Caki2 (cell line): ENCODE data around the gene CENPO. TPM values are rescaled to one million over a fixed set of nuclear protein-coding genes. Genes with fewer than 3 reads are reported as not detected.

Experiments used
- DNase-seq: peaks from one replicate; pipeline ENCODE4 v3.0.0-alpha.2; 2015; ENCODE audit warnings: low read depth
- in situ Hi-C: cut with HindIII; loops from 2 replicates; pipeline ENCODE4 v1.10.0; 2016; ENCODE audit warnings: low sequenced_read_pairs, low pct_unique_long_range_greater_than_20kb, mixed read lengths
- total RNA-seq: library from RNA; depleted of rRNA; stranded (reverse); fragments of >200 nt; shearing (Covaris generic); gene quantifications from 2 replicates; pipeline ENCODE4 v1.2.3, GENCODE V29; 2014; ENCODE audit warnings: low replicate concordance

The CENPO gene
- total RNA-seq, 1 experiment from 2014 or later = 45.1 TPM

GRCh38 chr2:24819442-24820174, 26.4 kb downstream of the CENPO start:
- in situ Hi-C loops = no loop called here
- DNase-seq = no peak

DNA sequence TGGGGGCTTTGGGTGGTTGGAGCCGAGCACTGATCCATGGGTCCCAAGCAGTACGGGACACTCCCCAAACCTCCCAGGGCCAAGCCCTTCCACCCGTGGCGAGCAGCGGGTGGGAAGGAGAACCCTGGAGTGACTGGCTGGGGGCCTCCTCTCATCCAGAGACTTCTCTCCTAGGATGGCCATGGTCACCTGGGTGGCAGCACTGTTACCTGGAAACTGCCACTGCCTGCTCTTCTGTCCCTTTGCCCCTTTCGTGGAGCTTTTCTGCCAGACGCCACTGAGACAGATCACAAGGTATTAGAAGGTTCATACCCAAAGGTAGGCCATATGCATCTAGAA, 26.9 kb downstream of the CENPO start:
- DNase-seq = no peak
- in situ Hi-C loops = no loop called here

DNA sequence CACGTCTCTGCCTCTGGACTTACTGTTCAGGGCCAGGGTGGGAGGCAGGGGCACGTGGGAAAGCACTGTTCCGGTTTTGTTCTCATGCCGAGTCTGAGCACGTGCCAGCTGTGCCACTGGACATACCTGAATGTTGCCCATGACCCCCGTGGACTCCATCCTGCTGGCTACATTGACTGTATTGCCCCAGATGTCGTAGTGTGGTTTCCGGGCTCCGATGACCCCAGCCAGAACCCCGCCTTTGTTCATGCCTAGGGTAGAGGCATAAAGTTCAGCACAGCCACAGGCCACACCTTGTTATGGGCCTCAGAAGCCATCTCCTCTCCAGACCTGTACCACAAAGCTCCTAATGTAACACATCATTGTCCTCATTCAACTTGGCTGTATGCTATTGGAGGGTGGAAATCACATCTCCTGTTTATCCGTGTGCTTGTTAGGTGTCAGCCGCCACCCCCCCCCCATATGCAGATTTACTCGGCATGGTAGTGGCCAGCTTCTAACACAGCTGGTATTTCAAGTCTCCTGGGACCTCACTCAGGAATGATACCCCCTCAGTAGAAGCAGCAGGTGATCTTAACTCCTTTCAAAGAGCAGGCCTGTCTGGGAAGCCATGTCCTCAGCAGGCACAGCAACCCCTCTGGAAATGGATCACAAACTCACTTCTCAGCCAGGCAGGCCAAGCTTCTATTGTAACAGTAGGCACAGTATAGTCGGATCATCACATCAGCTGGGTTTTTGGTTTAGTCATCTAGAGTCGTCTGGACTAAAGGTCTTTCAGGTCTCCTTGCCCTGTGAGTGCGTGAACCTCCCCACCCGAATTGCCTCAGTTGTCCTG, 27.6 kb downstream of the CENPO start:
- in situ Hi-C loops = no loop called here
- DNase-seq = no peak

GRCh38 chr2:24821433-24821891, 28.2 kb downstream of the CENPO start:
- no peak for DNase-seq
- in situ Hi-C loops = no loop called here

GRCh38 chr2:24822049-24822706, 29.0 kb downstream of the CENPO start:
- in situ Hi-C loops = no loop called here
- no peak for DNase-seq

DNA sequence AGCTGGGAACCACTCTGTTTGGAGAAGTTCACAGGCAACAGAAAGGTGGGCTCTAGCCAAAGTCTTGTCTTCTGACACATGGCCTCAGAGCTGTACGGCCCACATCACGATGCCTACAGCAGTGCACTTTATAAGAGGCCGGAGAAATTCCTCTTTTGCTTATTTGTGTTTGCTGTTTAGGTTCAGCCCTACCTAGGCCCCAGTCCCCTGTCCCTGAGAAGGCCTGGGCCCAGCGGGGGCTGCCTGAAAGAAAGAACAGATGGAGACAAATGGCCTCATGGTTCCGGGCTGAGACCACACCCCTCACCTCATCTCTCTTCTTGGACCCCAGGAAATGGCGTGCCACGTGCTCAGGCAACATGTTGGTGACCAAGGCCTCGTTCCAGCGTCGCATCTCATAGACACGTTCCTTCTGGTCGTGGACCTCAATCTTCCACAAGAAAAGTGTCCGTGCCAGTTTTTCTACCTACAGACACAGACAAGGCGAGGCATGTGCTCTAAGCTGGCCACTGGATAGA, 30.9 kb downstream of the CENPO start:
- in situ Hi-C loops = no loop called here

DNA sequence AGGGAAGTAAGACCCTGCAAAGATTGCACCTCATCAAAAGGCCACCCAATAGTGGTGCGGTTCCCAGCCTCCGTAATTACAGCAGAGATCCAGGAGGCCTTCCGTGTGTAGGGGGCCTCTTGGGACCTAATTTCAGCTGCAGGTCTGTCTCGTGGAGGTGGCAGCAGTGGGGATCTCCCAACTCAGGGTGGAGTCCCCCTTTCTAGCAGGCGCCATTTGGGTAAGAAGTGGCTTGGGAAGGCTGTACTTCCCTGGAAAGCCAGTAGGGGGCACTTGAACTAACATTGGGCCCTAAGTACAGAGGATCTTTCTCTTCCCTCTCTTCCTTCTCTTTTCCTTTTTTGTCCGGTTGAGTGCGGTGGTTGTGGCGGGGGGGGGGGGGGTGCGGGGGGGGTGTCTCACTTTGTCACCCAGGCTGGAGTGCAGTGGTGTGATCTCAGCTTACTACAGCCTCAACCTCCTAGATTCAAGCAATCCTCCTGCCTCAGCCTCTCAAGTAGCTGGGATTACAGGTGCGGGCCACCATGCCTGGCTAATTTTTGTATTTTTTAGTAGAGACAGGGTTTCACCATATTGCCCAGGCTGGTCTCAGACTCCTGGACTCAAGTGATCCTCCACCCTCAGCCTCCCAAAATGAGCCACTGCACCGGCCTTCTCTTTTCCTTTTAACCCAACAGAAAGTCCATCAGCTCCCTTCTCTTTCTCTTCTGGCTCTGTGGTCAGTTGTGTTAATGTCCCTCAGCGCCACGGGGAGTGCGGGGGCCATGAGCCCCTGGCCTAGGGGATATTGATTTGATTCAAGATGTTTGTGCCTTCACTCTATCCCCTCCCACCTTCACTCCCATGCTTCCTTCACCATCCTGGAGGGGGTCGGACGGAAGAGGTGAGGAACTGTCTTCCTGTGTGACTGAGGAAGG, 32.0 kb downstream of the CENPO start:
- in situ Hi-C loops = no loop called here
- DNase-seq = no peak

More for the DNA sequence above, 30.9 kb downstream of the CENPO start:
- DNase-seq = no peak

DNA sequence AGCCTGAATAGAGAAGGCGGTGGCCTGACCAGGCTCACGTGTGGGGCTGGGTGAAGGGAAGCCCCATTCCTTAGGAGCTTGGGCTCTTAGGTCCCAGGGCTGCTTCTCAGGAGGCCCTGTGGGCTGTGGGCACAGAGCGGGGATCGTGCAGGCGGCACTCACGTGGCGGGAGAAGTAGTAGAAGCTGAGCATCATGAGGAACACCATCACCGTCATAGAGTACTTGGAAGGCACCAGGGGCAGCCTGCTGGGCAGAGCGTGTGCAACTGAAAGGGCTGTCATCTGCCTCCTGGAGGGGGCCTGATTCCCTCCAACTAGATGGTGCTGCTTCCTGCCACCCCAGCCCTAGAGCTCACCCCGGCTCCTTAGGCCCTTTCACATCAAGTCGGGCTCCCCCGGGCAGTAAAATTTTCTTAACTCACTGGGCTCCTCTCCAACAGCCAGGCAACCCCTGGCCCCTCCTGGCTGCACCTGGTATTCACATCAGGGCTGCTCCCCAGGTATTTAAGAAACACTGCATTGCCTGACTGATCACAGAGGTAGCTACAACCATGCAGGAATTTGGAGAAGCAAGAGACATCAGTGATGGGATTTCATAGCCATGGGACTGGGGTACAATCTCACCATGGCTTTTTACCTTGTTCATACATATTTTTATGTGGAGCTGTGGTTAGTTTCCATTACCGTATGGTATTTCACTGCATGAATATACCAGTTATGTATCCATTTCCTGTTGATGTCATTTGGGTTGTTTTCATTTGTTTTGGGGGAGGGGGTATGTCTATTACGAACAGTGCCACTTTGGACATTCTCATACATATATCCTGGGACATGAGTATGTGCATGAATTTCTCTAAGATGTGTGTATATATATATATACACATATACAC, 32.9 kb downstream of the CENPO start:
- in situ Hi-C loops = no loop called here
- DNase-seq = no peak

- in situ Hi-C loops = no loop called here
- no peak for DNase-seq
Measured at GRCh38 chr2:24826773-24827145, 33.5 kb downstream of the CENPO start.

DNA sequence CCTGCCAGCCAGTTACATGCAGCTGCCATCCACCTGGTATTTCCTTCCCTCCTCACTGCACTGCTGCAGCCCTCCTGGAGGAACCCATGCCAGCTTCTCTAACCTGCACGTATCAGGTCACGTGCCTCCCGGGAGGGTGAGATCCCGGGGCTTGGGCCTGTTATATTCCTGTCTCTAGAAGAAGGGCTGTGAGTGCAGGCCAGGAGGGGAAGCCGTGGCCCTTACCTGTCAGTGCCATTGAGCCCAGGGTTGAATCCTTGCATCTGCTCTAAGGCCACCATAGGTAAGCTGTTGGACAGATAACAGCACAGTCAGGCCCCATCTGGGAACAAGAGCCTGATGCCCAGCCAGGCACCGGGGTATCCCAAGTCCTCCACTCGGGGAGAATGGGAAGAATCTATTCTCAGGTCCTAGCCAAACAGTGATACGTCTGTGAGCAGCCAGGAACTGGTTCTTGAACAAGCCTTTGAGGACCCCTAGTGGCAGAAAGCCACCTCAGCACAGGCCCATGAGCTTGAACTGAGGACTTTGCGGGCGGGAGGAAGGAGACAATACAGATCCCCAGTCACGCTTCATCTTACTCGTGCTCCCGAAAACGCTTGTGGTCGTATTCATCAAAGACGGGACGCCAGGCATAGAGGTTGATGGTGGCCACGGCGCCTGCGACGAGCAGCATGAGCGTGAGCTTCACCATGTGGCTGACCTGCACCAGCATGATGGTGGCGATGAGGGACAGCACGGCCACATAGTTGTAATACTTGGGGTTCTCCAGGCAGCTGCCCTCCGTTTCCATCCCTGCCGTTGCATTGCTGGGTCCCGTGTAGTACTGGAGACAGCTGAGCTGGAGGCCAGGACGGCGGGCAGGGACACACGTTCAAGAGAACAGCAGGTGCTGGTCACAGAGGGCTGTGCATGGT, 34.4 kb downstream of the CENPO start:
- in situ Hi-C loops = no loop called here
- peak; percentile 75 for DNase-seq

- DNase-seq = no peak
- in situ Hi-C loops = no loop called here
Measured at GRCh38 chr2:24828238-24828996, 35.2 kb downstream of the CENPO start.

DNA sequence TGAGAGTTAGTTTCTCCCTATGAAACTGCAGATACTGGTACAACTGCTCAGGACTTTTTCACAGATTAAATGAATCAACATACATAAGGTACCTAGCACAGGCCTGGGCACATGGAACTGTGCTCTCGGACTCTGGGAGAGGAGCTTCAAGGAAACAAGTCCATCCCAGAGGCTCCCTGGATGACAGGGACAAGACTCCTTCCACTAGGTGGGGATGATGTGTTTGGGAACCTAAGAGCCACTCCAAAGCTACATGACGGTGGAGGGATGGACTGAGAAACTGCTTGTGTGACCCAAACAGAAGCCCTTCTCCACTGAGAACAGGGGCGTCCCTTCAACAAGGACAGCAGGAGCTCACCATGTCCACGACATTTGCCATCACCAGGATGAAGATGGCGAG, 37.1 kb downstream of the CENPO start:
- in situ Hi-C loops = no loop called here
- DNase-seq = no peak

GRCh38 chr2:24830786-24831185, 37.6 kb downstream of the CENPO start:
- DNase-seq = no peak
- in situ Hi-C loops = no loop called here

- no peak for DNase-seq
- in situ Hi-C loops = no loop called here
Measured at GRCh38 chr2:24831221-24832072, 38.2 kb downstream of the CENPO start.

GRCh38 chr2:24832073-24832461, 38.8 kb downstream of the CENPO start:
- in situ Hi-C loops = no loop called here

More at GRCh38 chr2:24832073-24832461, 38.8 kb downstream of the CENPO start:
- no peak for DNase-seq
